NCI-H510A (cell line): ENCODE results near the gene SP6.

Experiments
- DNase-seq: peaks from one replicate; lab custom pipeline; 2025; lab: John Stamatoyannopoulos, UW

Gene SP6

GRCh38 chr17:47856830-47857229 lies 5.9 kb upstream of the SP6 start:
- DNase-seq: no peak

GRCh38 chr17:47855737-47856136 lies 4.8 kb upstream of the SP6 start:
- no peak for DNase-seq

GRCh38 chr17:47853616-47854015 lies 2.7 kb upstream of the SP6 start:
- DNase-seq: no peak

- DNase-seq: no peak
Measured at GRCh38 chr17:47852113-47852949, 1.4 kb upstream of the SP6 start.

DNA sequence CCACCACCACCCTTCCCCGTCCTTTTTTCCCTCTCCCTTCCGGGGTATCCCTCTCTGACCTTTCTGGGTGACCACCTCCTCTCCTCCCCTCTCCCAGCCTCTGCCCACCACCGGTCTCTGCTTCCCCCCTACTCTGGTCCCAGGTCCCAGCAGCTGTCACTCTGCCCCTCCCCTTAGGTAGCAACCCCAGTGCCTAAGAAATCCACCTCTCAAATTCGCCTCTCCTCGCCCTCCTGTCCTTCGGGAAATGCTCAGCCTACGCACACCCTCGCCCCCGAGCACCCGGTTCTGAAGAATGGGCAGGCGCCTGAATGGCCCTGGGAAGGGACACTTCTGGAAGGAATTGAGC lies 775 bp upstream of the SP6 start:
- no peak for DNase-seq

DNA sequence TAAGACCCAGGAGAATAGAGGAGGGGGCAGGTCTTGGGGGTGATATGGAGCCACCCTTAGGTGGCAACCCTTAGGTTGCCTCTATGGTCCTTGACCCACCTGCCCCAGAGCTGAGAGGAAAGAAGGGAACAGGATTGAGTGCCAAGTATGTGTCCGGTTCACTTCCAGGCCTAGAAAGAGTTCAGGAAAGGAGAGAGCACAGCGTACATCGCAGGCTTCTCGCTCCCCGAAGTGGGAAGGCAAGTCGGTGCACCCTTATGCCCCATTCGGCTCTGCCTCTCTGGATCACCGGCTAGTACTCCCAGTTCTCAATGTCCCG lies 631 bp downstream of the SP6 start:
- DNase-seq: no peak

DNA sequence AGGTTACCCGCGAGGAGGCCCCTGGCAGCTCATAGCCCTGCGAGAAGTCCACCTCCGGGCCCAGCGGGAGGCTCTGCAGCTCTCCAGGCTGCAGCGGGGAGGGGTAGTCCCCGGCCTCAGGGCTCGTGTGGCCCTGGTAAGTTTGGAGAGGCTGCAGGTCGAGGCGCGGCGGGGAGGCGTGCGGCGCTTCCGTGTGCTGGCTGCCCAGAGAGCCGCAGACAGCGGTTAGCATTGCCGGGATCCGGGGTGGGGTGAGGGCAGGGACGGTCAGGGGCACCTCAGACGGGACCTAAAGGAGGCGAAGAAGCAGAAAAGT lies 2.8 kb downstream of the SP6 start:
- no peak for DNase-seq

- no peak for DNase-seq
Measured at GRCh38 chr17:47847341-47848197, 3.4 kb downstream of the SP6 start.

- DNase-seq: no peak
Measured at GRCh38 chr17:47846716-47847340, 4.1 kb downstream of the SP6 start.

DNA sequence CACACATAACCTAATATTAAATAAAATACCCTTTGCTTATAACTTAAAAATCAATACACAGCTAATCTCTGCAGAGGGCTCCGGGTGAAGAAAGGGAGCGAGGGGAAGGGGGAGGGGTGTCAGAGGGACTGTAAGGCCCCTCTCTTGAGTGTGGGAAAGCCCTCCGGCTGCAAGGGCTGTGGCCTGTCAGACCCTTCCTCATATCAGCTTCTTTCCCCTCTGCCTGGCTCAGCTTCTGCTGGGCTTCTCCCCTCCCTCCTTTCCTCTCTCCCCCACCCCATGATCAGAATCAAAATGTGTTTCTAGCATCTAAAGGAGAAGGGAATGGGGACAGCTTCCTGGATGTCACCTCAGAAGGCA lies 5.3 kb downstream of the SP6 start:
- no peak for DNase-seq

- DNase-seq: no peak
Measured at GRCh38 chr17:47844814-47845715, 5.9 kb downstream of the SP6 start.

DNA sequence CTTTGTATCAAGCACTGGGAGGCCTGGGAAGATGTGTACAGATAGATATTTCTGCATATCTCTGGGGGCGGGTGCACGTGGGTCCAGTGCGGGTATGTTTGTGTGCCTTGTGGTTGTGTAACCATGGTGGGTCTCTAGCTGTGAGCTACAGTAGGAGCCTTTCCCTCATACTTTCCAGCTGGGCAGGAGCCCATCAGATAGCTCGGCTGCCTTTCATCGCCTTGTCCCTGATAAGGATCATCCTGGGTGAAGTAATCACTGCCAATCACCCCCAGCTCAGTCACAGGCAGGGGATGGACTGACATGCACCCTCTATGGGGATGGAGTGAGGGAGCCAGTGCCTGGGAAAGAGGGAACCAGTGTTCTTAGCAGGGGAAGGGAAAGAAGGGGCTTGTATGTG lies 6.7 kb downstream of the SP6 start:
- DNase-seq: no peak

DNA sequence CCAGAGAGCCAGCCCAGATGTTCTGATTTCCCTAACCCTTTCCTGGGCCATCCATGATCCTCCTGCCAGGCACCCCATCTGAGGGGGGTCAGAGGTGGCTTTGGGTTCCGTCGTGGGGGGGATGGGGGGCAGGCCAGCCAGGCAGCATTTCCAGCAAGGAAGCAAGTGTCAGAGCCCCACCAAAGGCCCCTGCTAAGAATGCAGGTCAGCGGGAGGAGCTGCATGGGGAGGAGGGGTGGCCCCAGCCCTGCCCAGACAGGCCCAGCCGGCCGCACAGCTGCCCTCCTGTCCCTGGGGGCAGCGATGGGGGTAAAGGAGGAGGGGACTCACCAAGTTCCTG lies 7.6 kb downstream of the SP6 start:
- DNase-seq: no peak

- no peak for DNase-seq
Measured at GRCh38 chr17:47841488-47842291, 9.3 kb downstream of the SP6 start.

DNA sequence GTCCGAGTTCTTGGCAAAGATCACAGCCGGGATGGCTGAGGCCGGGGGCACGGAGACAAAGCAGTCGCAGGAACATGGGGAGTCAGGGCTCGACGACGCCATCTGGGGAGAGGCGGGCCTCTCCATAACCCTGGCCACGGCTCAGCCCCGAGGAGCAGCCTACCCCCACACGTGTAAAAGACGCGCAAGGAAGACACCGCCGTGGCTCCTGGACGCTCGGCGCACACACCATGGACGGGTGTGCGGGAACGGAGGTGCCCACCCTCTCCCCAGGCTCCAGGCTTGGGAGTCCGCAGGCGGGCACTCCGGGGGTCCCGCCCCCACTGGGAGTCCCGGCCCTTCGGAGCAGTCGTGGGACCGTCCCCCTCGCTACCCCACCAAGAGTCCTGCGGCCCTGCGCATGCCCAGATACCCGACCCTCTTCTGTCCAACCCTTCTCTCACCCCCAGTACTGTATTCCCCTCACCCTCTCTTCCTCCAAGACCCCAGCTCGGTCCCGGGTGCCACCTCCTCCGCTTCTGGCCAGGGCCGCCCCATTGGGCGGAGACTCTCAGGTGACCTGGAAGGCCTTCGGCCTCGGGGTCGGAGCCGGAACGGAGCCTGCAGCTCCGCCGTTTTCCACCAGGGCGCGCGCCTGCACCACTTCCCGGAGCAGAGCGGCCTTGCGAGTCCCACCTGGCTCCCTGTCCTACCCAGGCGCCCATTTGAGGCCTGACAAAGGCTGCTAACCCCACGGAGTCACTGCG lies 10.0 kb downstream of the SP6 start, which contains the start of gene SCRN2:
TSS of gene SCRN2 (minus strand) at position 532 of the 746 bp plus-strand sequence. CDS start at position 102, 430 bp downstream.
- peak; percentile 91 for DNase-seq

- peak; percentile 34 for DNase-seq
Measured at GRCh38 chr17:47840001-47840741, 10.8 kb downstream of the SP6 start.

DNA sequence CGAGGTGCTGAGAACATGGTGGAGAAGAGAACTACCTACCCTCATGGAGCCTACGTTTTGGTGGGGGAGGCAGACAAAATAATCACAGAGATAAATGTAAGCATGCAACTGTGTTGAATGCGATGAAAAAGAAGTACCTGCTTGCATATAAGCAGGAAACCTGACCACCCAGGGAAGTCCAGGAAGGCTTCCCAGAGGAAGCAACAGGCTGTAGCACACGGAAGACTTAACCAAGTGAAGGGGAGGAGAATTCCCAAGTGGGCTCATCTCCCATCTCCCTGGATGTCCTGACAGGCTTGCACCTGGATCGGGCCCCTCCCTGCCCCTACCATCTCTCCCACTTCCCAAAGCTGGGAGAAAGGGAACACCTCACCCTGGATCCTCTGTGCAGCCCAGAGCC lies 11.9 kb downstream of the SP6 start:
- no peak for DNase-seq

GRCh38 chr17:47838636-47839035 lies 12.3 kb downstream of the SP6 start:
- no peak for DNase-seq

- no peak for DNase-seq
Measured at GRCh38 chr17:47837401-47838039, 13.4 kb downstream of the SP6 start.
